Measurements from ENCODE around the gene CHCHD4. TPM values are rescaled to one million over a fixed set of nuclear protein-coding genes. Genes with fewer than 3 reads are reported as not detected.

The CHCHD4 gene
- polyA plus RNA-seq, 1 donor from 2014 or later, result 24.6 TPM

GRCh38 chr3:14162178-14162577 lies 37.5 kb upstream of the CHCHD4 start:
- Histone ChIP-seq H4K20me1 (ENCODE audit: insufficient read depth) (no peaks in the 10 kb centered on the region), H3K4me3 (ENCODE audit: low read length) (no peak overlapping the region), H3K4me2 (ENCODE audit: low read length) (no peak overlapping the region)

DNA sequence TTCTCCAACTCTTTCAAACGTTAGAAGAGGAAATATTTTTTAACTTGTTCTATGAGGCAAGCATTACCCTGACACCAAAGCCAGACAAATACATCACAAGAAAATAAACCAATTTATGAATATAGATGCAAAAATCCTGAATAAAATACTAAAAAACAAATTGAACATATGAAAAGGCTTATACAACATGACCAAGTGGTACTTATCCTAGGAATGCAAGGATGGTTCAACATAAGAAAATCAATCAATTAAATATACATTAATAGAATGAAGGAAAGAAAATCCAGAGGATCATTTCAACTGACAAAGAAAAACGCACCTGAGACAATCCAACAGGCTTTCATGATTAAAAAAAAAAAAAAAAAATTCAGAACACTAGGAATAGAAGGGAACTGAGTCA lies 36.6 kb upstream of the CHCHD4 start:
- Histone ChIP-seq H3K9ac (ENCODE audit: low read length) (no peak overlapping the region), H4K20me1 (ENCODE audit: insufficient read depth) (no peaks in the 10 kb centered on the region), H3K27me3 (ENCODE audit: insufficient read depth, low read depth, low read length) (no peaks in the 10 kb centered on the region), H3F3A (ENCODE audit: insufficient read depth, low read length, poor library complexity, severe bottlenecking) (no peaks in the 10 kb centered on the region), H3K36me3 (ENCODE audit: insufficient read depth, low read length) (peaks cover 43% of the 10 kb centered on the region), H3K4me2 (ENCODE audit: low read length) (no peak overlapping the region), H2AFZ (ENCODE audit: low read depth, low read length) (no peak overlapping the region), H3K79me2 (replicated peaks; ENCODE audit: insufficient read depth, low read length) (no peaks in the 10 kb centered on the region), H3K9me3 (ENCODE audit: low read length) (peaks cover 3% of the 10 kb centered on the region), H3K9me2 (ENCODE audit: insufficient read depth, low read length) (no peaks in the 10 kb centered on the region), H3K27ac (ENCODE audit: low read length) (no peak overlapping the region), H3K4me3 (ENCODE audit: low read length) (no peak overlapping the region)
- TF ChIP-seq EZH2 (IDR thresholded peaks at IDR 0.05; ENCODE audit: borderline replicate concordance, insufficient read depth, low read length, poor library complexity, severe bottlenecking) (no peak), SMC3 (conservative IDR thresholded peaks at IDR 0.05; ENCODE audit: poor library complexity) (no peak), MXI1 (conservative IDR thresholded peaks at IDR 0.05; ENCODE audit: poor library complexity, severe bottlenecking) (no peak), RAD21 (conservative IDR thresholded peaks at IDR 0.05) (no peak), TAF1 (IDR thresholded peaks at IDR 0.05; ENCODE audit: low read depth) (no peak), EP300 (conservative IDR thresholded peaks at IDR 0.05; ENCODE audit: poor library complexity, severe bottlenecking) (no peak)
- TF ChIP-seq, protein P1, sequence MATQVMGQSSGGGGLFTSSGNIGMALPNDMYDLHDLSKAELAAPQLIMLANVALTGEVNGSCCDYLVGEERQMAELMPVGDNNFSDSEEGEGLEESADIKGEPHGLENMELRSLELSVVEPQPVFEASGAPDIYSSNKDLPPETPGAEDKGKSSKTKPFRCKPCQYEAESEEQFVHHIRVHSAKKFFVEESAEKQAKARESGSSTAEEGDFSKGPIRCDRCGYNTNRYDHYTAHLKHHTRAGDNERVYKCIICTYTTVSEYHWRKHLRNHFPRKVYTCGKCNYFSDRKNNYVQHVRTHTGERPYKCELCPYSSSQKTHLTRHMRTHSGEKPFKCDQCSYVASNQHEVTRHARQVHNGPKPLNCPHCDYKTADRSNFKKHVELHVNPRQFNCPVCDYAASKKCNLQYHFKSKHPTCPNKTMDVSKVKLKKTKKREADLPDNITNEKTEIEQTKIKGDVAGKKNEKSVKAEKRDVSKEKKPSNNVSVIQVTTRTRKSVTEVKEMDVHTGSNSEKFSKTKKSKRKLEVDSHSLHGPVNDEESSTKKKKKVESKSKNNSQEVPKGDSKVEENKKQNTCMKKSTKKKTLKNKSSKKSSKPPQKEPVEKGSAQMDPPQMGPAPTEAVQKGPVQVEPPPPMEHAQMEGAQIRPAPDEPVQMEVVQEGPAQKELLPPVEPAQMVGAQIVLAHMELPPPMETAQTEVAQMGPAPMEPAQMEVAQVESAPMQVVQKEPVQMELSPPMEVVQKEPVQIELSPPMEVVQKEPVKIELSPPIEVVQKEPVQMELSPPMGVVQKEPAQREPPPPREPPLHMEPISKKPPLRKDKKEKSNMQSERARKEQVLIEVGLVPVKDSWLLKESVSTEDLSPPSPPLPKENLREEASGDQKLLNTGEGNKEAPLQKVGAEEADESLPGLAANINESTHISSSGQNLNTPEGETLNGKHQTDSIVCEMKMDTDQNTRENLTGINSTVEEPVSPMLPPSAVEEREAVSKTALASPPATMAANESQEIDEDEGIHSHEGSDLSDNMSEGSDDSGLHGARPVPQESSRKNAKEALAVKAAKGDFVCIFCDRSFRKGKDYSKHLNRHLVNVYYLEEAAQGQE (IDR thresholded peaks at IDR 0.05; ENCODE audit: borderline replicate concordance), result no peak

More at GRCh38 chr3:14162178-14162577, 37.5 kb upstream of the CHCHD4 start:
- Histone ChIP-seq H3K36me3 (ENCODE audit: insufficient read depth, low read length) (peaks cover 43% of the 10 kb centered on the region), H2AFZ (ENCODE audit: low read depth, low read length) (no peak overlapping the region), H3K9me2 (ENCODE audit: insufficient read depth, low read length) (no peaks in the 10 kb centered on the region), H3K9ac (ENCODE audit: low read length) (no peak overlapping the region), H3K27me3 (ENCODE audit: insufficient read depth, low read depth, low read length) (no peaks in the 10 kb centered on the region), H3F3A (ENCODE audit: insufficient read depth, low read length, poor library complexity, severe bottlenecking) (no peaks in the 10 kb centered on the region), H3K79me2 (replicated peaks; ENCODE audit: insufficient read depth, low read length) (no peaks in the 10 kb centered on the region), H3K9me3 (ENCODE audit: low read length) (peaks cover 3% of the 10 kb centered on the region), H3K27ac (ENCODE audit: low read length) (no peak overlapping the region)
- TF ChIP-seq SMC3 (conservative IDR thresholded peaks at IDR 0.05; ENCODE audit: poor library complexity), result no peak

GRCh38 chr3:14159426-14159825 lies 34.8 kb upstream of the CHCHD4 start:
- H3K79me2 ChIP-seq (replicated peaks; ENCODE audit: insufficient read depth, low read length), result no peaks in the 10 kb centered on the region

More at GRCh38 chr3:14159426-14159825, 34.8 kb upstream of the CHCHD4 start:
- Histone ChIP-seq H3K4me3 (ENCODE audit: low read length) (no peak overlapping the region), H3K36me3 (ENCODE audit: insufficient read depth, low read length) (peaks cover 43% of the 10 kb centered on the region), H3F3A (ENCODE audit: insufficient read depth, low read length, poor library complexity, severe bottlenecking) (no peaks in the 10 kb centered on the region), H3K9me3 (ENCODE audit: low read length) (peaks cover 3% of the 10 kb centered on the region), H2AFZ (ENCODE audit: low read depth, low read length) (no peak overlapping the region), H3K9ac (ENCODE audit: low read length) (no peak overlapping the region), H3K27me3 (ENCODE audit: insufficient read depth, low read depth, low read length) (no peaks in the 10 kb centered on the region), H3K4me2 (ENCODE audit: low read length) (no peak overlapping the region), H3K27ac (ENCODE audit: low read length) (no peak overlapping the region), H4K20me1 (ENCODE audit: insufficient read depth) (no peaks in the 10 kb centered on the region), H3K9me2 (ENCODE audit: insufficient read depth, low read length) (no peaks in the 10 kb centered on the region)
- TF ChIP-seq EP300 (conservative IDR thresholded peaks at IDR 0.05; ENCODE audit: poor library complexity, severe bottlenecking) (no peak), SMC3 (conservative IDR thresholded peaks at IDR 0.05; ENCODE audit: poor library complexity) (no peak), CTCF (IDR thresholded peaks at IDR 0.05; ENCODE audit: poor library complexity, severe bottlenecking) (no peak), POLR2AphosphoS5 (IDR thresholded peaks at IDR 0.05) (no peak), RAD21 (conservative IDR thresholded peaks at IDR 0.05) (no peak), MXI1 (conservative IDR thresholded peaks at IDR 0.05; ENCODE audit: poor library complexity, severe bottlenecking) (no peak), EZH2 (IDR thresholded peaks at IDR 0.05; ENCODE audit: borderline replicate concordance, insufficient read depth, low read length, poor library complexity, severe bottlenecking) (no peak), TAF1 (IDR thresholded peaks at IDR 0.05; ENCODE audit: low read depth) (no peak)
- TF ChIP-seq, protein P1 (IDR thresholded peaks at IDR 0.05; ENCODE audit: borderline replicate concordance), result no peak

Measured in neural cell (in vitro differentiated cells).